Kidney epithelial cell (primary cell): ENCODE measurements around the gene NHERF2. TPM values are rescaled to one million over a fixed set of nuclear protein-coding genes. Genes with fewer than 3 reads are reported as not detected.

Source experiments
- DNase-seq: peaks from one replicate; pipeline ENCODE4 v3.0.0-alpha.2; 2010; ENCODE audit warnings: low read depth
- H3K27me3 ChIP-seq: 2 replicates; pipeline ENCODE4 v1.6.0; 2011; ENCODE audit warnings: low read length; ENCODE audit not compliant: control insufficient read depth, insufficient read depth
- H3K36me3 ChIP-seq: 2 replicates; pipeline ENCODE4 v1.5.1; 2011; ENCODE audit warnings: low read length; ENCODE audit not compliant: control insufficient read depth, insufficient read depth
- H3K4me3 ChIP-seq: 2 replicates; pipeline ENCODE4 v1.5.1; 2011; ENCODE audit warnings: low read depth, mild to moderate bottlenecking, control low read depth, low read length
- total RNA-seq: library from RNA; depleted of rRNA; stranded (reverse); fragments of >200 nt; gene quantifications from 2 replicates; pipeline ENCODE4 v1.2.3, GENCODE V29; 2015
- TF ChIP-seq, protein P1 (sequence below): IDR thresholded peaks from 2 replicates; pipeline ENCODE4 v1.5.1; 2011; ENCODE audit warnings: mild to moderate bottlenecking, moderate library complexity, low read length, control low read depth, inconsistent platforms; ENCODE audit not compliant: insufficient read depth, poor library complexity, severe bottlenecking

Gene NHERF2
- total RNA-seq, 1 donor from 2014 or later, result 27.5 TPM

DNA sequence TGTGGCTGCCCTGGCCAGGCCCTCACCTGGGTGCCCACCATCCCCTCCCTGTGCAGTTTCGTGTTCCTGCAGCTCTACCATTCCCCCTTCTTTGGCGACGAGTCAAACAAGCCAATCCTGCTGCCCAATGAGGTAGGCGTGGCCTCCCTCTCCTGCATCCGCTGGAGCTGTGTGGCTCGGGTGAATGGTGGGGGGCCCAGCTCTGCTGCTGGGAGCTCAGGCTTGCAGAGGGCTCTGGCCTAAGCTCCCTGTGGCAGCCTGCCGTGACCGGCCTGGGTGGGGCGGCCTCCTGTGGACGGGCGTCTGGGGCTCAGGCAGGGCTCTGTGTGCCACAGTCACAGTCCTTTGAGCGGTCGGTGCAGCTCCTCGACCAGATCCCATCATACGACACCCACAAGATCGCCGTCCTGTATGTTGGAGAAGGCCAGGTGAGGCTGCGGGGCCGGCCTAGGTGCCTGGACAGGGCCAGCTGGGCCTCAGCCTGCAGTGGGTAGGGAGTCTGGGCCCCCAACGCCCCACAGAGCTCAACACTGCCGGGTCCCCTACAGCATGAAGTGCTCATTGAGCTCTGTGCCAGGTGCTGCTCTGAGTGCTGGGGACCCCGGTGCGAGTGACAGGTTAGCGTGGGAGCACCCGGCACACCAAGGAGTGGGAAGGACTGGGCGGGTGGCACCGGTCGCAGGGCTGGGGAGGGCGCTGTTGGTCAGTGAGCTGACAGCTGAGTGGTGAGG lies 58.4 kb downstream of the NHERF2 start:
- peaks cover 5% of the 10 kb centered on the region for H3K36me3 ChIP-seq
- no peak for DNase-seq
- H3K27me3 ChIP-seq, result no peaks in the 10 kb centered on the region
- H3K4me3 ChIP-seq, result no peak overlapping the region
- TF ChIP-seq, protein P1, sequence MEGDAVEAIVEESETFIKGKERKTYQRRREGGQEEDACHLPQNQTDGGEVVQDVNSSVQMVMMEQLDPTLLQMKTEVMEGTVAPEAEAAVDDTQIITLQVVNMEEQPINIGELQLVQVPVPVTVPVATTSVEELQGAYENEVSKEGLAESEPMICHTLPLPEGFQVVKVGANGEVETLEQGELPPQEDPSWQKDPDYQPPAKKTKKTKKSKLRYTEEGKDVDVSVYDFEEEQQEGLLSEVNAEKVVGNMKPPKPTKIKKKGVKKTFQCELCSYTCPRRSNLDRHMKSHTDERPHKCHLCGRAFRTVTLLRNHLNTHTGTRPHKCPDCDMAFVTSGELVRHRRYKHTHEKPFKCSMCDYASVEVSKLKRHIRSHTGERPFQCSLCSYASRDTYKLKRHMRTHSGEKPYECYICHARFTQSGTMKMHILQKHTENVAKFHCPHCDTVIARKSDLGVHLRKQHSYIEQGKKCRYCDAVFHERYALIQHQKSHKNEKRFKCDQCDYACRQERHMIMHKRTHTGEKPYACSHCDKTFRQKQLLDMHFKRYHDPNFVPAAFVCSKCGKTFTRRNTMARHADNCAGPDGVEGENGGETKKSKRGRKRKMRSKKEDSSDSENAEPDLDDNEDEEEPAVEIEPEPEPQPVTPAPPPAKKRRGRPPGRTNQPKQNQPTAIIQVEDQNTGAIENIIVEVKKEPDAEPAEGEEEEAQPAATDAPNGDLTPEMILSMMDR, result no peak

DNA sequence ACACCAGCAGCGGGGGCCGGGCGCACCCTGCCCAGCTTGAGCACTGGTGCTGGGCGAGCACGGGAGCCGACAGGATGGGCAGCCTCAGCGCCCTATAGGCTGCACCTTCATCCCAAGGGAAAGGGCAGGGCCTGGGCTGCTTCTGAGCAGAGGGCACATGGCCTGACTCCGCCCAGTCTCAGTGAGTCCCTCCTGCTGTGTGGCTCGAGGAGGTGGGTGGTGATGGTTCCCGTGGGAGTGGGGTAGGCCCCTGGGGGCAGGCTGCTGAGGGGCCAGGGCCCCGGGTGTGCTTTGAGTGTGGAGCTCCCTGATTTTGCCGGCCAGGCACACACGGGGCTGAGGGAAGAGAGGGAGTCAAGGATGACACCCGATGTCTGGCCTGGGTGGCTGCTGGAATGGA lies 59.0 kb downstream of the NHERF2 start:
- H3K27me3 ChIP-seq, result no peaks in the 10 kb centered on the region
- TF ChIP-seq, protein P1, result no peak
- H3K36me3 ChIP-seq, result peaks cover 5% of the 10 kb centered on the region
- no peak overlapping the region for H3K4me3 ChIP-seq
- DNase-seq, result no peak

DNA sequence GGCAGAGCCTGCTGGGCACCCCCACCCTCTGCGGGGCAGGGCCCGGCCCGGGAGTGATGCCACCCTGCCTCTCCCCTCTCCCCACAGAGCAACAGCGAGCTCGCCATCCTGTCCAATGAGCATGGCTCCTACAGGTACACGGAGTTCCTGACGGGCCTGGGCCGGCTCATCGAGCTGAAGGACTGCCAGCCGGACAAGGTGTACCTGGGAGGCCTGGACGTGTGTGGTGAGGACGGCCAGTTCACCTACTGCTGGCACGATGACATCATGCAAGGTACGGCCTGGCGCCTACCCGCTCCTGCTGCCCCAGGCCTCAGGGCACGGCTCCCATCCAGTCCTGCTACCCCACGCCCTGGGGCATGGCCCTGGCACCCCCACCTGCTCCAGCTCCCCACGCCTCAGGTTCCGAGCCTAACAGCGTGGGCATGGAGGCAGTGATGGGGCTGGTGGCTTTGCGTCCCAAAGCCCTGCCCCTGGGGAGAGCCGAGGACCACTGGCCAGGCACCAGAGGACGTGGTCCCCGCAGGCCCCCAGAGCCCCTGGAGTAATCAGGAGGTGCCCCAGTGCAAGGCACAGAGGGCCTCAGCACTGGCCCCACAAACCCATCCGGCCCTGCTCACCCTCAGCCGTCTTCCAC lies 59.5 kb downstream of the NHERF2 start:
- H3K27me3 ChIP-seq, result no peaks in the 10 kb centered on the region
- no peak for DNase-seq
- TF ChIP-seq, protein P1, result no peak
- peaks cover 5% of the 10 kb centered on the region for H3K36me3 ChIP-seq
- no peak overlapping the region for H3K4me3 ChIP-seq

DNA sequence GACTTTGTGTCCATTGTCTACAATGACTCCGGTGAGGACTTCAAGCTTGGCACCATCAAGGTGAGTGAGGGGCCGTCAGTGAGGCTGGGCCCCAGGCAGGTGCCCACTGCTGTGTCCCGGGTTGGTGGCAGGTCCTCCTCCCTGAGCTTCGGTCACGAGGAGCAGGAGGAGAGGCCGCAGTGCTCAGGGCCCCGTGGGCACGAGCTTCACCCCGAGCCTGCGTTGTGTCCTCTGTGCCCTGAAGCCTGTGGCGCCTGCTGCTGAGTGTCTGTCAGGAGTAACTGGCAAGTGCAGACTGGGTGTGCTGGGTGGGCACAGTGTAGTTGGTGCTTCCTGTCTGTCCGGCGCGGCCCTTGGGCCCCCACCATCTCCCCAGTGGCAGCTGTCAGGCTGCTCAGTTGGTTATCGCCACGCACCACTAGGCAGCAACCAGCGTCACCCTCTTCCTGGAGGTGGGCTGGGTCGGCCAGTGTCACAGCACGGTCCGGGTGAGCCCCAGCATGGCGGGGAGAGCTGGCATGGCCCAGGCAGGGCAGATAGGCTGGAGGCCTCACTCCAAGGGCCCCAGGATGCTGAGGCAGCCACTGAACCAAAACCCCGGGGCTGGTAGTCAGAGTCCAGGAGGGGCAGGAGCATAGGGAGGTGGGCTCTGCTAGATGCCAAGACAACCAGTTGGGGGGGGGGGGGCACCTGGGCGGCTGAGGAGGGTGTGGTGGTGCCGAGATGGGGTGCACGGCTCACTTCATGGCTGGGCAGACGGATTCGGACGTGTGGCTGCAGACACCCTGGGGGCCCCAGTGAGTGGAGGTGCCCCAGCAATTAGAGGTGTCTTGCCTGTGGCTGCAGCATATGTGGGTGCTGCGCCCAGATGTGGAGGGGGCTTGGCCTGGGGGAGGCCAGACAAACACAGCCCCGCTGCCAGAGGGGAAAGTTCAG lies 60.4 kb downstream of the NHERF2 start:
- H3K36me3 ChIP-seq, result peaks cover 5% of the 10 kb centered on the region
- TF ChIP-seq, protein P1, result no peak

DNA sequence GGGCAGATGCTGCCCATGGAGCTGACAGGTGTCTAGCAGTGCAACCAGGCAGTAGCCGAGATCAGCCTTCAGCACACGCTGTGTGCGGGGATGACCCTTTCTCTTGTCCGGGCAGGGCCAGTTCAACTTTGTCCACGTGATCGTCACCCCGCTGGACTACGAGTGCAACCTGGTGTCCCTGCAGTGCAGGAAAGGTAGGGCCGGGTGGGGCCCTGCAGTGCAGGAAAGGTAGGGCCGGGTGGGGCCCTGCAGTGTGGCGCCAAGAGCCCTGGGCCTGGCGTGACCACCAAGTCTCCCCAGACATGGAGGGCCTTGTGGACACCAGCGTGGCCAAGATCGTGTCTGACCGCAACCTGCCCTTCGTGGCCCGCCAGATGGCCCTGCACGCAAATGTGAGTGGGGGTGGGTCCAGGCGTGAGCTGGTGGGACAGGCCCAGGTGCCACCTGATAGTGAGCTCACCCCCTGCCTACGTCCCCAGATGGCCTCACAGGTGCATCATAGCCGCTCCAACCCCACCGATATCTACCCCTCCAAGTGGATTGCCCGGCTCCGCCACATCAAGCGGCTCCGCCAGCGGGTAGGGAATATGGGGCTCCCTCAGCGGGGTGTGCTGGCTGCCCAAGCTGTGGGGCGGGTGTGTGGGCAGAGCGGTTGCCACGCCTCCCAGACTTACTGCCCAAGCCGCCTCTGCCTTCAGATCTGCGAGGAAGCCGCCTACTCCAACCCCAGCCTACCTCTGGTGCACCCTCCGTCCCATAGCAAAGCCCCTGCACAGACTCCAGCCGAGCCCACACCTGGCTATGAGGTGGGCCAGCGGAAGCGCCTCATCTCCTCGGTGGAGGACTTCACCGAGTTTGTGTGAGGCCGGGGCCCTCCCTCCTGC lies 61.3 kb downstream of the NHERF2 start:
- no peak overlapping the region for H3K4me3 ChIP-seq
- H3K36me3 ChIP-seq, result peaks cover 2% of the 10 kb centered on the region
- TF ChIP-seq, protein P1, result no peak
- no peak for DNase-seq
- no peaks in the 10 kb centered on the region for H3K27me3 ChIP-seq

More for the DNA sequence above, 60.4 kb downstream of the NHERF2 start:
- no peak overlapping the region for H3K4me3 ChIP-seq
- H3K27me3 ChIP-seq, result no peaks in the 10 kb centered on the region
- DNase-seq, result no peak
